ENCODE data around the gene APLP2. TPM values are rescaled to one million over a fixed set of nuclear protein-coding genes. Genes with fewer than 3 reads are reported as not detected.
A peak's percentile ranks its signal among the peaks of the same experiment; 100 is the strongest.

Gene APLP2
- total and polyA plus RNA-seq, 2 of the 13 experiments (the other 11 are each of a cell fraction or from before 2014, with no cell fraction given) = 315 to 594 TPM

GRCh38 chr11:130181295-130182272 is 111.9 kb downstream of the APLP2 start (continued):
- TF ChIP-seq ZNF687 (CRISPR knock-in tag; IDR thresholded peaks at IDR 0.05) (peak; percentile 70), NR2F2 (IDR thresholded peaks at IDR 0.05; ENCODE audit: borderline replicate concordance, low read depth) (peak; percentile 70; the same call in 1 of the 2 replicates), THAP9 (CRISPR knock-in tag; IDR thresholded peaks at IDR 0.05; ENCODE audit: borderline replicate concordance) (no peak; the same call in 1 of the 2 replicates), FOXJ3 (CRISPR knock-in tag; IDR thresholded peaks at IDR 0.05; ENCODE audit: borderline replicate concordance) (peak; percentile 88), TCF7 (IDR thresholded peaks at IDR 0.05; ENCODE audit: low read depth) (peak; percentile 97), TARDBP (CRISPR knock-in tag; IDR thresholded peaks at IDR 0.05) (peak; percentile 91), HOXA7 (CRISPR knock-in tag; IDR thresholded peaks at IDR 0.05) (no peak), DMAP1 (CRISPR knock-in tag; IDR thresholded peaks at IDR 0.05) (peak; percentile 58; the same call in 1 of the 2 replicates), KLF12 (CRISPR knock-in tag; IDR thresholded peaks at IDR 0.05; ENCODE audit: borderline replicate concordance) (peak; percentile 72; the same call in 1 of the 2 replicates), TBP (CRISPR knock-in tag; IDR thresholded peaks at IDR 0.05) (no peak), MATR3 (CRISPR knock-in tag; IDR thresholded peaks at IDR 0.05) (no peak), DR1 (CRISPR knock-in tag; IDR thresholded peaks at IDR 0.05) (peak; percentile 61), REPIN1 (CRISPR knock-in tag; IDR thresholded peaks at IDR 0.05; ENCODE audit: borderline replicate concordance, low read depth) (peak; percentile 91), XBP1 (CRISPR knock-in tag; IDR thresholded peaks at IDR 0.05) (no peak), NCOA5 (CRISPR knock-in tag; IDR thresholded peaks at IDR 0.05) (no peak), ZNF256 (CRISPR knock-in tag; conservative IDR thresholded peaks at IDR 0.05) (peak; percentile 56; the same call in 1 of the 2 replicates)

All from HepG2 (cell line).